Right renal pelvis (tissue), 4 donors: ENCODE data around the gene HTT-AS. TPM values are rescaled to one million over a fixed set of nuclear protein-coding genes. Genes with fewer than 3 reads are reported as not detected.

Source experiments
- DNase-seq, 4 donors: peaks; one replicate each; pipeline ENCODE4 v3.0.0-alpha.2; 2013; ENCODE audit warnings: low read depth in 4 of 4, low spot score in 3 of 4, missing footprints in 1 of 4
- polyA plus RNA-seq, 4 donors: library from polyadenylated mRNA; unstranded; fragments of 120-200 nt; gene quantifications; one replicate each; pipeline ENCODE4 v1.2.1, GENCODE V29; 2013; ENCODE audit not compliant: insufficient read length in 4 of 4

Gene HTT-AS
- polyA plus RNA-seq, 4 donors = not detected

DNA sequence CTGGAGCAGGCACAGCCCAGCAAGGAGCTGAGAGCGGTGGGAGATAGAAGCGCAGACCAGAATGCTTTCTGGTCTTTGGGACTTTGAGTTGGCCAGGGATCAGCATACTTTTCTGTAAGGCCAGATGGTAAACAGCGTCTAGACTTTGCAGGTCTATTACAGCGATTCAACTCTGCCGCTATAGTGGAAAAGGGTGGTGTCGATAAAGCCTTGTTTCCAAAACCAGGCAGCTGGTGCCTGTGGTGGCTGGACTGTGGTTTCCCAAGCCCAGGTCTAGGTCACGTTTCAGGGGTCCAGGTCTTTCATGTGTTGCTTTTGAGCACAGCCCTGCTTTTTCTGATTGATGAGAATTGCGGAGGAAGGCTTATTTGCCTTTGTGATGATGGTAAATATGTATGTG lies 40.1 kb downstream of the HTT-AS start:
- DNase-seq = no peak

DNA sequence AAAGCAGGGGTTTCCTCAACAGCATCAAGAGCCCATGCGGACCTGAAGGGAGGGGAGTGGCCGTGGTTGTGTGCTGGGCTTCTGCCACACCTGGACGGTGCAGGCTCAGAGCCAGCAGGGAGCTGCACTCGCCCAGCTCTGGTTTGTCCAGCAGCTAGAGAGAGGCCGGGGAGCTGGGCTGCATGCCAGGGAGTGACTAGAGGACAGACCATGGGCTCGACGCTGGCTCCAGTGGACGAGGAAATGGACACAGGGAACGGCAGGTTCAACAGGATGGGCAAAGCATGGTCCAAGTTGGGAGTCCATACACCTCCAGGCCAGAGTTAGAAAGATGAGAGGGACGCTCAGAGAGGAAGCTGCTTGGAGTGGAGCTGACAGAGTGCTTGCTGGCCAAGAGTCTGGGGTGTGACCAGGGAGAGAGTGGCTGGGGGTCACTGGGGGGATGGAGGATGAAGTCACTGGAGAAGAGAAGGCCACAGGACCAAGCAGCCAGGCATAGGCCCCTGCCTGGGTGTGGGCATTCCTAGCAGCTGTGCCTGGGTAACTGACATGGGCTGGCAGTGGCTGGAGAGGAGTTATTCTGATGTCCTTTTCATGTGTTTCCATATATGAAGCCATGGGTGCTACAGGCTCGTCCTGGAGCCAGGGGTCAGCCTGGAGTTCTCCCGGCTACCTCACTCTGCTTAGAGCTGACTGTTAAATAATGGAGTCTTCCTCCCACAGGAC lies 42.8 kb downstream of the HTT-AS start:
- no peak for DNase-seq

DNA sequence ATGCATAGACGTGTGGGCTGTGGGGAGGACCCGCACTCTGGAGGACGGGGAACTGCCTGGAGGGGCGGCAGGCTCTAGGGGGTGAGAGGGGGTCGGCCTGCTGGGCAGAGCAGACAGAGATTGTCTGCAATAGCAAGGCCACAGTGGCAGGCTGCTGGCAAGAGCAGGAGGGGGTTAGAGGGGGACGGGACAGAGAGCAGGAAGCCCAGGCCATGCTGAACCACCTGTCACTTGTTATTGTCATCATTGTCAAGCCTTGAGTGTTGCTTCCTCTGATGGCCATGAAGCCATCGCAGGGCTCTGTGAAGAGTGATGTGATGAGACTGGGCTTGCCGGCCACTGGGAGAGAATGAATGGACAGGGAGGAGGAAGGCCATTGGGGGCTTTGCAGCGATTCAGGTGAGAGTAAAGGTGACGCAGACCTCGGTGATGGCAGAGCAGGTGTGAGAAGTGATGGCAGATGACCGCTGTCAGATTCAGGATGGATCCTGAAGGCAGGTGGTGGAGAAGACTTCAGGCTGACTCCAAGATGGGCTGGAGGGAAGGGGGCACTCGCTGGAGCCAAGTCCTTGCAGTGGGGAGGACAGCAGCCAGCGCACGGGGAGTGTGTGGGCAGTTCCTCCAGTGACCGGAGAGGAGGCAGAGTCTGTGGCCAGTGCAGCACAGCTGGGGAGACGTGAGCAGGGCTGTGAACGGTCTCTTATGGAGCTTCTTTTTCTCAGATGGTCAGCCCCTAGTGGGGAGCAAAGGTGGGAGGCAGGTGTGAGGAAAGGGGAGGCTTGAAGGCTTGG lies 43.6 kb downstream of the HTT-AS start:
- no peak for DNase-seq

DNA sequence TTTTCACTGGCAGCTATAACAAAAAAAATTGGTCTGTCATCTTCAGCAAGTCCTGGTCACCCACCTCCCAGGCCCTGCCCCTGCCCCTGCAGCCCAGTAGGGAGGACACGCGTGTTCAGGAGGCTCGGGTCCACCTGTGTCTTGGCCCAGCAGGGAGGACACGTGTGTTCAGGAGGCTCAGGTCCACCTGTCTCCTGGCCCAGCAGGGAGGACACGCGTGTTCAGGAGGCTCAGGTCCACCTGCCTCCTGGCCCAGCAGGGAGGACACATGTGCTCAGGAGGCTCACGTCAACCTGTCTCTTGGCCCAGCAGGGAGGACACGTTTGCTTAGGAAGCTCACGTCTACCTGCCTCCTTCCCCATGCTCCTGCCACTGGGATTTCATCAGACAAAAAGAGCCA lies 44.9 kb downstream of the HTT-AS start:
- no peak for DNase-seq

DNA sequence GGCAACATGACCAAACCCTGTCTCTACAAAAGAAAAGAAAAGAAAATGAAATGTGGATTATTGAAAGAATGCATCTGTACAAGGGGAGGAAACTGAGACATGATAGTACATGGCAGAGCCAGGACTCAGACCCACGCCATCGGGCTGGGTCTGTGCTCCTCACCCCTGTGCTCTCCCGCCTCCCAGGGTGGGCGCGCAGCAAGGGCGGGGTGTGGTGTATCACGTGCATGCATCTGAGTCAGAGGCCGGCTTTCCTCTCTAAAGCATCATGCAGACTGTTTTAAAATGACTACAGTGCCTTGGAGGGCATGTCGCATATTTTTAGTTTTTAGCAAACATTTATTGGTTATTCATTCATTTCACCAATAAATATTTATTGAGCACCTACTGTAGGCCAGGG lies 47.8 kb downstream of the HTT-AS start:
- no peak for DNase-seq

DNA sequence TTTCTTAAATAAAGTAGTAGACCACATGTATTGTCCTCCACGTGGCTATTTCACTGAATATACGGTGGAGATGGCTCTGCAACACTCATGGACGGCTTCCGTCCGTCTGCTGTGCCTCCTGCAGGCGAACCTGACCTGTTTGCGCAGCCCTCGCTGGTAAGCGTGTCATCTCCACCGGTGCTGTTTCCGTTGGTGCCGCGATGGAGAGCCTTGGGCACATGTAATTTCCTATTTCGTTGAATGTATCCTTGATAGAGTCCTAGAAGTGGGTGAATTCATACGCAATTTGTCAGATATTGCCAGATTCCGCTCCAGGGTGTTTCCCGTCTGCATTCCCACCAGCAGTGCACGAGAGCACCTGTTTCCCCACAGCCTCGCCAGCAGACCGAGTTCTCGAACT lies 48.5 kb downstream of the HTT-AS start:
- DNase-seq = no peak

DNA sequence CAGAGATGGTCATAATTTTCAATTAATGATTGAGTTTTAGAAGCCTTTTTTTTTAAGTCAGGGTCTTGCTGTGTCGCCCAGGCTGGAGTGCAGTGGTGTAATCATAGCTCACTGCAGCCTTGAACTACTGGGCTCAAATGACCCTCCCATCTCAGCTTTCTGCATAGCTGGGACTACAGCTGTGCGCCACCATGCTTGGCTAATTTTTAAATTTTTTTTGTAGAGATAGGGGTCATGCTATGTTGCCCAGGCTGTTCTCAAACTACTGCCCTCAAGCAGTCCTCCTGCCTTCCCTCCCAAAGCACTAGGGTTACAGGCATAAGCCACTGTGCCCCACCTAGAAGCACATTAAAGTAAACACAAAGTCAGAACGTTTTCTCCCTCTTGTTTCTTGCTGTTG lies 51.7 kb downstream of the HTT-AS start:
- no peak for DNase-seq

DNA sequence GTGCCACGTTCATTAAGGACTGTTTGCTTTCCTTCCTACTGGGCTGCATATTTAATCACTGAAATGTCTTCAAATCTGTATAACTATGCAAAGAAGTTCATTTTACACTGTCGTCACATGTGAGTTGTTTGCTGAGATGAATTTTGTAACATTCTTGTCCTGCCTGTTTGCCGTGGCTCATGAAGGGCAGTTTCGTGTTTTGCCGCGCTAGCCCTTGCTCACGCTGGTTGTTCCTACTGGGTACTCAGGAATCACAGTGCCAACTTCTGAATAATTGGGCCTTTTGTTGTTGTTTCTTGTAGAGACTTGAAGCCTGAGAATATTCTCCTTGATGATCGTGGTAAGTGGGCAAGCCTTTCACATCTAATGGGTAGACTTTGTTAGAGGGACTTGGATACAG lies 52.2 kb downstream of the HTT-AS start:
- DNase-seq = no peak

DNA sequence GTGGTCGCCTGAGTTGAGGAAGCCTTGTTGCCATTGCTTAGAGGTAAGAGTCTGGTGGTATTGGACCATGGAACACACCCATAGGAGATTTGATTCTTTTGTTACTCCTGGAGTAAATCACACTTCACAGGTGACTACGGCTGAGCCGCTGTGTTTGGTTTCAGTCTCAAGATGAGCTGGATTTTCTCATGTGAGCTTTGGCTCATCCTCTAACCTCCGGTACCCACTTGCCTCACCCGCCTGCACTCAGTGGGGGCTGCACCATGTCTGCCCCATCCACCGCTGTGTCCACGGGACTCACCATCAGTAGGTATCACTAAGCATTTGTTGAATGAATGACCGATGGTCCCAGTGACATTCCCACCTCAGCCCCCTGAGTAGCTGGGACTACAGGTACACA lies 52.7 kb downstream of the HTT-AS start:
- DNase-seq = no peak

DNA sequence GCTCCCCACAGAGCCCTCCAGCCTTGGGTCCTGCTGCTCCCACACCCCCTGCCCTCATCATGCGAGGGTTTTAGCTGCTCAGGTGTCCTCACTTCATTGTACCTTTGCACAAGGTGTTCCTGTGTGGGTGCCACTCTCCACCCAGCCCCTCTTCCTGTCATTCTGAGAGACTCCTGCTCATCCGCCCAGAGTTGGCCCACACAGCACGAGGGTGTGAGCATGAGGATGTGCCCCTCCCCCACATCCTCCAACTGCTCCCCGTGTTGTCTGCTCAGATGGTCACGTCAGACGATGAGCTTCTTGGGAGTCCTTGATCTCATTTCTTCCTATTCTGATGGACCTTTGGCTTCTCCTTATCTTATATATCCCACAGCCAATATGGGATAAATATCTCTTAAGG lies 53.2 kb downstream of the HTT-AS start:
- no peak for DNase-seq

DNA sequence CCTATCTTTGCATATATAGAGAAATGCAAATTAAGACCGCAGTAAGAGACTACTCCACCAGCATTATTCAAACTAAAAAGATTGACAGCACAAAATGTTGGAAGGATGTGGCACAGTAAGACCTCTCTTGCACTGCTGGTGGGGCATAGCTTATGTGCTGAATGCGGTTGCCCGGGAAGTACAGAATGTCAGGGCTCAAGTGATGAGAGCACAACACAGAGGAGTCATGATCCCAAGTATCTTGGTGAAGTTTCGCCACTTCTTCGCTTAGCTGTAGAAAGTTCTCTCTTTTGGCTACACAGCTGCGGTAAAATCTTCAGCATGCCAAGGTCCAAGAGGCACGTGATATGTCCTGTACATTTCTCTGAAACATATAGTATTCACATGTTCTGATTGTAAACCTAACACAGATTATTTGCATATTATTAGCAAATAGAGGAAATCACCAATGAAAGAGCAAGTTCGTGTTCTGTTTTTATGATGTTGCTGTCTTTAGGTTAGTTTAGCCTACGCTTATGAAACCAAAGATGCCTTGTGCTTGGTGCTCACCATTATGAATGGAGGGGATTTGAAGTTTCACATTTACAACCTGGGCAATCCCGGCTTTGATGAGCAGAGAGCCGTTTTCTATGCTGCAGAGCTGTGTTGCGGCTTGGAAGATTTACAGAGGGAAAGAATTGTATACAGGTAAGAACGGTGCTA lies 55.0 kb downstream of the HTT-AS start:
- no peak for DNase-seq

DNA sequence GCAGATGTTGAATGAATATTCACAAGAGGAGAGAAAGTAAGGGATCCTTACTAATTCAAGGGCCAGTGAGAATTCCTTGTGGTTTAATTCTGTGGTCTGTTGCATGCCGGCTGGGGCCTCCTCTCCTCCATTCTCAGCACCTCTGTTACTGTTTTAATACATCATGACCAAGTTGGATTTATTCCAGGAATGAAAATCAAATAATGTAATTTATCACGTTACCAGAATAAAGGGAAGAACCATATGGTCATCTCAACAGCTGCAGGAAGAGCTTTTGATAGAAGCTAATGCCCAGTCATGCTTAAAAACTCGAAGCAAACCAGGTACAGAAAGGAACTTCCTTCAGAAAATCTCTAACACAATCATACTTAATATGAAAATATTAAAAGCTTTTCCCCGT lies 56.8 kb downstream of the HTT-AS start:
- no peak for DNase-seq

DNA sequence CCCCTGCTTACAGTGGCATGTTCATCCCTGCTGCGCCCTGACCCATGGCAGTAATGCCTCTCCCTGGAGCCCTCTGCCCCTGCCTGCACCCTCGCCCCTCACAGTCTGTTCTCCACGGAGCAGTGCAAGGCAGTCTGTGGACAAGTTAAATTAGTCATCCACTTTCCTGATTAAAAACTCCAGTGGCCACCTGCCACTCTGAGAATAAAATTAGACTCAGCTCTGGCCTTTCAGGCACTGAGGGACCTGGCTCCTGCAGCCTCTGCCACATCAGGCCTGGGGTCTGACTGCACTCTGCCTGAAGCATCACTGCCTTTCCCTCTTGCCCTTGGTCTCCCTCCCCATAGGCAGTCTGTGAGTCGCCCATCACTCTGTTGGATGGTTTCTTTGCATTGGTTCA lies 57.4 kb downstream of the HTT-AS start:
- no peak for DNase-seq

DNA sequence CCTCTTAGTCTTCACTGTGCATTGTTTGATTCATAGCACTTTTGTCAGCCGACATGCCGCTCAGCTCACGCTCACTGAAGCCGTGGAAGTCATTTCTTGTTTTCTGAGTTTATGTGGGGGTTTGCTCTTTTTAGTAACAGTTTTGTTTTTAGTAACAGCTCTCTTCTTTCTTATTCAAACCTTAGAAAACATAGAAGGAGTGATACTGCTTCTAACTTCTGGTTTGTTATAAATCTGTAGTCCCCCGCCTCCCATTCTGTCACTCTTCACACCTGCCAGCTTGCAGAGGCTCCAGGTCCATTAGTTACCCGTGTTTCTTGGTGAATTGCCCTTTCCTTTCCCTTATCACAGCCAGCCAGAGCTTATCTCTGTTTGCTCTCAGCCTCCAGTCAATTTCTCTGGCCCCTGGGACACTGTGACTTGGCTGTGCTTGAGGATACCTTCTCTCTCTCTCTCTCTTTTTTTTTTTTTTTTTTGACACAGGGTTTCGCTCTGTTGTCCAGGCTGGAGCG lies 60.4 kb downstream of the HTT-AS start:
- no peak for DNase-seq

Other genes with a start within 250 kb of the HTT-AS start
- gene ADD1, start 230.7 kb downstream of the HTT-AS start, polyA plus RNA-seq = 100 to 1,000 TPM; 245 to 259 (median 251) TPM
- 10 to 100 TPM; 29.1 to 30.8 (median 29.6) TPM for gene NOP14, start 111.1 kb downstream of the HTT-AS start, polyA plus RNA-seq
- 1 to 10 TPM; 7.4 to 8.5 (median 7.6) TPM for gene GRK4, start 111.0 kb downstream of the HTT-AS start, polyA plus RNA-seq
- 10 to 100 TPM; 32.6 to 41.7 (median 34.4) TPM for gene HTT, start 143 bp upstream of the HTT-AS start, polyA plus RNA-seq
- under 1 TPM; 0.36 to 0.61 (median 0.38) TPM for gene MSANTD1, start 174.6 kb upstream of the HTT-AS start, polyA plus RNA-seq
- 10 to 100 TPM; 36.3 to 49.6 (median 42.8) TPM for gene RGS12, start 218.5 kb upstream of the HTT-AS start, polyA plus RNA-seq